Ishikawa (cell line): Measurements from ENCODE around the gene CD9.

Experiments
- CEBPB ChIP-seq: IDR thresholded peaks from 2 replicates; pipeline ENCODE4 v1.6.1; 2012
- EGR1 ChIP-seq: IDR thresholded peaks from 2 replicates; pipeline ENCODE4 v1.6.1; 2012
- EP300 ChIP-seq: IDR thresholded peaks from 2 replicates; pipeline ENCODE4 v1.6.1; 2012; ENCODE audit warnings: borderline replicate concordance
- FOXM1 ChIP-seq: IDR thresholded peaks from 2 replicates; pipeline ENCODE4 v1.6.1; 2012; ENCODE audit warnings: low read depth, borderline replicate concordance
- NFIC ChIP-seq: IDR thresholded peaks from 2 replicates; pipeline ENCODE4 v1.6.1; 2012
- RAD21 ChIP-seq: IDR thresholded peaks from 2 replicates; pipeline ENCODE4 v1.6.1; 2012; ENCODE audit warnings: low read depth
- REST ChIP-seq: IDR thresholded peaks from 2 replicates; pipeline ENCODE4 v1.6.1; 2012; ENCODE audit warnings: low read depth, mild to moderate bottlenecking
- TAF1 ChIP-seq: IDR thresholded peaks from 2 replicates; pipeline ENCODE4 v1.6.1; 2012; ENCODE audit warnings: low read depth, mild to moderate bottlenecking
- TEAD4 ChIP-seq: IDR thresholded peaks from 2 replicates; pipeline ENCODE4 v1.6.1; 2012
- YY1 ChIP-seq: IDR thresholded peaks from 2 replicates; pipeline ENCODE4 v1.6.1; 2012; ENCODE audit warnings: low read depth
- ZBTB7A ChIP-seq: IDR thresholded peaks from 2 replicates; pipeline ENCODE4 v1.6.1; 2012; ENCODE audit warnings: low read depth
- TF ChIP-seq, protein P1 (sequence below): IDR thresholded peaks from 2 replicates; pipeline ENCODE4 v1.6.1; 2012

GRCh38 chr12:6205761-6206160 is 5.6 kb downstream of the CD9 start:
- TF ChIP-seq CEBPB (no peak), TEAD4 (no peak), TAF1 (no peak), YY1 (no peak), RAD21 (no peak), FOXM1 (no peak), EGR1 (no peak), EP300 (no peak), REST (no peak), ZBTB7A (no peak), NFIC (no peak)
- TF ChIP-seq, protein P1, sequence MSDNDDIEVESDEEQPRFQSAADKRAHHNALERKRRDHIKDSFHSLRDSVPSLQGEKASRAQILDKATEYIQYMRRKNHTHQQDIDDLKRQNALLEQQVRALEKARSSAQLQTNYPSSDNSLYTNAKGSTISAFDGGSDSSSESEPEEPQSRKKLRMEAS, result no peak
